Measurements from ENCODE around the gene TAC4.

The TAC4 gene

GRCh38 chr17:49848019-49848473 is at the start of gene TAC4:
Gene TAC4, minus strand, starts transcription at chr17:49848069. Its CDS starts 52 bp downstream, at chr17:49848017.
- in situ Hi-C loops (cut with HindIII; ENCODE audit: low sequenced_read_pairs): no loop called here

- in situ Hi-C loops (cut with HindIII; ENCODE audit: low sequenced_read_pairs): no loop called here
Observed at GRCh38 chr17:49896860-49897259, 49.0 kb upstream of the TAC4 start.

GRCh38 chr17:49896222-49896621 is 48.4 kb upstream of the TAC4 start:
- in situ Hi-C loops (cut with HindIII; ENCODE audit: low sequenced_read_pairs): no loop called here

GRCh38 chr17:49895812-49896211 is 47.9 kb upstream of the TAC4 start:
- in situ Hi-C loops (cut with HindIII; ENCODE audit: low sequenced_read_pairs): no loop called here

GRCh38 chr17:49894761-49895160 is 46.9 kb upstream of the TAC4 start:
- in situ Hi-C loops (cut with HindIII; ENCODE audit: low sequenced_read_pairs): no loop called here

- in situ Hi-C loops (cut with HindIII; ENCODE audit: low sequenced_read_pairs): no loop called here
Observed at GRCh38 chr17:49891694-49892389, 44.0 kb upstream of the TAC4 start.

GRCh38 chr17:49891271-49891670 is 43.4 kb upstream of the TAC4 start:
- in situ Hi-C loops (cut with HindIII; ENCODE audit: low sequenced_read_pairs): no loop called here

GRCh38 chr17:49890852-49891251 is 43.0 kb upstream of the TAC4 start:
- in situ Hi-C loops (cut with HindIII; ENCODE audit: low sequenced_read_pairs): no loop called here

GRCh38 chr17:49890077-49890821 is 42.4 kb upstream of the TAC4 start:
- in situ Hi-C loops (cut with HindIII; ENCODE audit: low sequenced_read_pairs): no loop called here

GRCh38 chr17:49889500-49889899 is 41.6 kb upstream of the TAC4 start:
- in situ Hi-C loops (cut with HindIII; ENCODE audit: low sequenced_read_pairs): loop anchor here (10.0 kb wide), 1 partner anchor 85 kb away; no protein-coding TSS in a partner anchor

GRCh38 chr17:49887744-49888360 is 40.0 kb upstream of the TAC4 start:
- in situ Hi-C loops (cut with HindIII; ENCODE audit: low sequenced_read_pairs): loop anchor here (10.0 kb wide), 1 partner anchor 87 kb away; no protein-coding TSS in a partner anchor

GRCh38 chr17:49887086-49887743 is 39.3 kb upstream of the TAC4 start:
- in situ Hi-C loops (cut with HindIII; ENCODE audit: low sequenced_read_pairs): loop anchor here (10.0 kb wide), 1 partner anchor 88 kb away; no protein-coding TSS in a partner anchor

GRCh38 chr17:49886036-49886435 is 38.2 kb upstream of the TAC4 start:
- in situ Hi-C loops (cut with HindIII; ENCODE audit: low sequenced_read_pairs): loop anchor here (10.0 kb wide), 1 partner anchor 89 kb away; no protein-coding TSS in a partner anchor

GRCh38 chr17:49882434-49882833 is 34.6 kb upstream of the TAC4 start:
- in situ Hi-C loops (cut with HindIII; ENCODE audit: low sequenced_read_pairs): loop anchor here (10.0 kb wide), 1 partner anchor 92 kb away; no protein-coding TSS in a partner anchor

GRCh38 chr17:49881054-49881402 is 33.2 kb upstream of the TAC4 start:
- in situ Hi-C loops (cut with HindIII; ENCODE audit: low sequenced_read_pairs): loop anchor here (10.0 kb wide), 1 partner anchor 94 kb away; no protein-coding TSS in a partner anchor

GRCh38 chr17:49880291-49881053 is 32.6 kb upstream of the TAC4 start:
- in situ Hi-C loops (cut with HindIII; ENCODE audit: low sequenced_read_pairs): loop anchor here (10.0 kb wide), 1 partner anchor 94 kb away; no protein-coding TSS in a partner anchor

GRCh38 chr17:49878931-49879904 is 31.3 kb upstream of the TAC4 start:
- in situ Hi-C loops (cut with HindIII; ENCODE audit: low sequenced_read_pairs): no loop called here

GRCh38 chr17:49875685-49876084 is 27.8 kb upstream of the TAC4 start:
- in situ Hi-C loops (cut with HindIII; ENCODE audit: low sequenced_read_pairs): no loop called here

- in situ Hi-C loops (cut with HindIII; ENCODE audit: low sequenced_read_pairs): no loop called here
Observed at GRCh38 chr17:49874911-49875310, 27.0 kb upstream of the TAC4 start.

All from endothelial cell of hepatic sinusoid (primary cell).